Renal cortex interstitium (tissue), 11 donors: Measurements from ENCODE around the gene LRRC49. TPM values are rescaled to one million over a fixed set of nuclear protein-coding genes. Genes with fewer than 3 reads are reported as not detected.

Experiments used
- DNase-seq, 11 donors: peaks; one replicate each; pipeline ENCODE4 v3.0.0-alpha.2; 2013; ENCODE audit warnings: low read depth in 9 of 11, low spot score in 4 of 11; ENCODE audit errors: extremely low read depth in 1 of 11
- polyA plus RNA-seq, 3 donors: library from polyadenylated mRNA; unstranded; fragments of 120-200 nt; gene quantifications; one replicate each; pipeline ENCODE4 v1.2.1, GENCODE V29; 2013; ENCODE audit not compliant: insufficient read length in 3 of 3

LRRC49 gene
- polyA plus RNA-seq, 3 donors, result 14.9 to 23.4 (median 21.4) TPM

DNA sequence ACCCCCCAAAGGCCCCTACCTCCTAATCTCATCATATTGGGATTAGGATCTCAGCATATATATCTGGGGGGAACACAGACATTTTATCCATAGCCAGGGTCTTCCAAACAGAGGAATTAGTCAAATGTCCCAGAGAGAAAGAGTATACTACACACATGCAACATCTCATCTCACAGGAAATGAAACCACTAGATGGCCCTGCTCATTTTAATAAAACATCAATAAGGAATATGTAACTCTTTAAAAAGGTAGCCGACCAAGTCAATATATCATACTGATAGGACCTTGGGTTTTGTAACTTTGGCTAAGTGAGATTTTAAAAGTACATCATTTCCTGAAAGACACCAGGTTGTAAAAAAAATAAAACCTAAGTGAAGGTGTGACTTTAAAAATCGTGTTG, 177.1 kb downstream of the LRRC49 start:
- DNase-seq, result no peak

DNA sequence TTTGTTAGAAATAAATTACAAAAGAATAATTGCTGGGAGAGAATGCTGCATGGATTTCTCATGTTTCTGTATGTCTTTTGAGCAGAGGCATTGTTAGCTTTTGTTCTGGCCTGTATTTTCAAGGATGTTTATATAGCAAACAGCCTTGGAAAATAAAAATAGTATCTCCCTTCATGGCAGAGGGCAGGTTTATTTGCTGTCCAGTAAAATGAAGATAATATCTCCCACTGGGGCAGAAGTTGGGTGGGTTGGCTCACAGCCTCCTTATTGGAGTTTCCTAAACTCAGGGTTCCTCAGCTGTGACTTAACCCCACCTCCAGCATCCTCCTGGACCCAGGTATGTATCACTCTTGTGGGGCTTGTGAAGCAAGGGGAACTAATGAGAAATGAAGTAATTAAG, 178.9 kb downstream of the LRRC49 start:
- no peak for DNase-seq

DNA sequence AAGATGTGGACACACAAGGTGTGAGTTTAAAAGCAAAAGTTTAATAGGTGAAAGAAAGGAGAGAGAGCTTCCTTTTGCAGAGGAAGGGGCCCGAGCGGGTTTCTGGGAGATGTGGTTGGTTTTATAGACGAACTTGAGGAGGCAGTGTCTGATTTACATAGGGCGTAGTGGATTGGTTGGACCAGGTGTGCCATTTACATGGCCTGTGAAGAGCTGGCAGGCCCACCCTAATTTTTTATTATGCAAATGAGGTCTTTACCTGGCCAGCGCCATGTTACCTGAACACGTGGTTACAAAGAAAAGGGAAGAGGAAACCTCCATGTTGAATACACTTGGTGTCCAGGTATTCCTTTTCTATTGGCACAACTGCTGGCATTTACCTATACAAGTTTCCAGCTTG, 179.8 kb downstream of the LRRC49 start:
- DNase-seq, result no peak

DNA sequence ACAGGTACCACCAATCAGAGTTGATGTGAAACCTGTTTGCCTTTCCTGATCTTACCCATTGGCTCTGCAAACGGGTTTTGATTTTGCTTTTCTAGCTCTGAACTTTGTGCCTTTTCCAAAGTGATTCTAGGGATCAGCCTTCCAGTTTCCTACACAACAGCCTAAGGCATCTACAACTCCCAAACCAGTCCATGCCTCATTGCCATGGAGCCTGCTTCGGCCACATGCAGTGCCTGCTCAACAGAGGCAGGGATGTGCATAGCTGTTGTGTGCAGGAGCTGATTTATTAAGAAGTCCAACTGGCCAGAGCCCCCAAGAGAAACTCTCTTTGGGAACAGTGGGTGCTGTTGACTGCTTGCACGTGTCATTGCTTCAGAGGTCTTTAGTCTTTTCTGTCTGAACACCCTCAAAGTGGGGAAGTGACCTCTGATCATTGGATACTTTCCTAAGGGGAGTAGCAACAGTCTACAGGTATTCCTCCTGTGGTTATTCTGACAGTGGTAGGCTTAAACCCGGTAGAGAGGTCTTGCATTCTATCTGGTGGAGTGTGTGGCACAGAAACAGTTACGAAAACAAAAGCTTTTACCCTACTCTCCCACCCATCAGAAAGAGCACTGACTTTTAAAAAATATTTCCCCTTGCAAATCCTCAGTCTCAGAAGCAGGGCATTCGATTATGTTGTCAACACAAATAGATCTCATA, 186.0 kb downstream of the LRRC49 start:
- DNase-seq, result no peak

DNA sequence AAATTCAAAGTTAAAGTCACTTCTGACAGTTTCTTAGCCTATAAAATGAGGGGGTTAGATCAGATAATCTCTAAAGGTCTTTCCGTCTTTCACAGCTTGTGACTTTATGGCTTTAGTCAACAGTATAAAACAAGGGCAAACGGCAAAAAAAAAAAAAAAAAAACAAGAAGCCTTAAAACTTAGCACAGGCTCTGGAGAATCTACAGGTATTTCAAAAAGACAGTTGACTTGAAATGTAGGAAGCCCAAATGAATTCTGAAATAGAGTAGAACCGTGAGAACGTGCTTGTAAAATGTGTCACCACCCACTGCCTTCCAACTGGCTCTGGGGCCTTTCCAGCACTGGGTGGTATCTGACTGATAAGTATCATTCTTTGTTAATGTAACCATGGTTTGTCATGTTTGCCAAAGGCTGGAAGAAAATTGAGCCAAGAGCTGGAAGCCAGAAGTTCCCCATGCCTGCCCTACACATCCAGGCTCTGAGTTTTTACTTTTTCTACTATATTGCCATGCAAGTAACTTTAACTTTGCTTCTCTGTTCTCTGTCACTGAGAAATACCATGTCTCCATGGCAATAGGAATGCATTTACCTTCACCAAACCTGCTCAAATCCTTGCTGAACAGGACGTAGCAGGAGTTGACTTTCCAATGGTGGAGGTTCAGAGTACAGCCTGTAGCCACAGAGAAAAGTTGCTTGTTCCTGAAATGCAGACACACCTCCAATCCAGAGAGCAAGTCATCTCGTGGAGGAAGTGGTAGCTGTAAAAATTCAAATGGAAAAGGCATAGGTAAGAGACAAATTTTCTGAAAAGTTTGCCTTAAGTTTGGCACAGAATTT, 186.8 kb downstream of the LRRC49 start:
- DNase-seq, result no peak

DNA sequence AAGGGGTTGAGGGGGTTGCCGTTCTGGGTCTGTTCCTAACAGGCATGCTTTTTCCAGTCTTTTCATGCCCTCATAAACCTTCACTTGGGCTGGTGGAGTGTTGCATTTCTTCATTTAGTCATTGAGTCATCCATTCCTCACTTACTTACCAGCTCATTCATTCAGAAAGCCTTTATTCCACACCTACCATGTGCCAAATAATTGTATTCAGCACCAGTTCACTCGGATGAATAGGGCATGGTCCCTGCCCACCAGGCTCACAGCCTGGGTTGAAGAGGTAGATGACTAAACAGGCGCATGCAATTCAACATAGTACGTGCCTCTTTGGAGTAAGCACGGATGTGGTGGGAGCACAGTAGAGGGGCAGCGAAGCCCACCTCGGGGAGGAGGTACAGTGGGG, 187.5 kb downstream of the LRRC49 start:
- DNase-seq, result no peak

DNA sequence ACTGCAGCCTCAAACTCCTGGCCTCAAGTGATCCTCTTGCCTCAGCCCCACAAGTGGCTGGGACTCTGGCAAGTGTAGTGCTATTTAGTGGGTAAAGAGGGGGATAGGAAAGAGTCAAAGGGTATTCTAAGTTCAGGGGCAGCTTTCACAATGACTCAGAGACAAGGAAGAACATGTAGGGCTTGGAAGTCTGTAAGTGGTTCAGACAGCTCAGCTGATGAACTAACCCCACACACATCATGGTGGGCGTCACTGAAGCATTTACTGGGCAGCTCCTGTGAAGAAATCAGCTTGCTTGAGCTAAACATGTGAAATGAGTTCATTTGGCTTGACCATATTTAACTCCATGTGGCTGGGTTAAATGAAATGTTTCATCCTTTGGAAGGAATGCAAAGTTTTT, 188.1 kb downstream of the LRRC49 start:
- no peak for DNase-seq

DNA sequence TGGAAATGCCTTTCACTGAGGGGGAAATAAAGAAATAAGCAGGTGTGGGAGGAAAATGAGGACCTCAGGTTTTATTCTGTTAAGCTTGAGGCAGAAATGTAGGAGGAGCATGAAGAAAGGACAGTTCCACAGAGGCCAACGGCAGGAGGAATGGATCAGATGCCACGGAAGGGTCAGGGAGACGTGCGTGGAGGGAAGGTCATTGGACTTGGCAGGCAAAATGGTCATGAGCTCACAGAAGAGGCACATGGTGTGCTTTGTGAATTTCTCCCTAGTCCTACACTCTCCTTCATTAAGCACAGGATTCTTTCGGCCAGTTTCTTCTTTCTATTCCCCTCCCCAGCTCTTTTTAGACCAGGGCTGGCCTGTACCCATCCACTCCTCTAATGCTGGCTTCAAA, 190.2 kb downstream of the LRRC49 start:
- DNase-seq, result no peak

DNA sequence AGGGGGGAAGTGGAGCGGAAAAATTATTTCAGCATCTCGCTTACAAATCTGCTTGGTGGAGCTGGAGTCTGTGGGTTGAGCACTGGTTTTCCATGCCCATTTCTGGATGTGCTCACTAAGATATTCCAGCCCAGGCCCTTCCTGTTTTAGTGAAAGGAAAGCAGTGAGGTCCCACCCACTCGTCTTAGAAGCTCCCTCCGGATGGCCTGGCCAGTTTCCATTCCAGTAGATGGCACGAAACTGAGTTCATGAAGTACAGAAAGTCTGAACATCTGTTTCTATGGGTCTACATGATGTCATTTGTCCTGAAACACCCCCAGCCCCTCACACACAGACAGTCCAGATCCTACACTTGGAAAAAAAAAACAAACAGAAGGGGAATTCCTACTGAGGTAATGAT, 190.7 kb downstream of the LRRC49 start:
- no peak for DNase-seq

DNA sequence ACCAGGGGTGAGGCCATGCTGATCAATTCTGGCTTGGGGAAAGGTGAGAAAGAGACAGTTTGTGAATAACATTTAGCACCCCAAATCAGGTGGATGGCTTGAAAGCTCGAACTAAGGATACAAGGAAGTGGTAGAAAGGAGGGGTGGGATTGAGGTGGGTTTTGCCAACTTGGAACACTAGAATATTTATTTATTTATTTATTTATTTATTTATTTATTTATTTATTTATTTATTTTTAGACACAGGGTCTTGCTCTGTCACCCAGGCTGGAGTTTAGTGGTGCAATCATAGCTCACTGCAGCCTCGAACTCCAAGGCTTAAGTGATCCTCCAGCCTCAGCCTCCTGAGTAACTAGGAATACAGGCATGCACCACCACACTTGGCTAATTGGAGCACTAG, 191.6 kb downstream of the LRRC49 start:
- DNase-seq, result no peak

DNA sequence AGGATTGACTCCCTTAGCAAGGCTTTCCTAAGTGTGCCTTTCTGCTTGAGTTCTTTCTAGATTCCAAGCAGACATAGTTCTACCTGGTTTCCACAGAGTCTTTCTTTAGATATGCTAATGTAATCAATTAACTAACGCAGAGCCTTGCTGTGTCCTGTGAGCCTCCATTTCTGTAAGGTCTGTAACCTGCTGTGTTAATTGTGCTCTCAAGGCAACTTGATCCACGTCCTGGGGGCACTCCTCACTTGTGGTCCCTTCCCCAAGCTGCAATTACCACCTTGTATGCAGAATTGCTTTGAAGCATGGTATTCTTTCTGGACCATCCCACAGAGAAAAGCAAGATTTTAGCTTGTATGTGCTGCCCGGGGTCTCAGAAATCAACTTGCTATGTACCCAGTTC, 193.2 kb downstream of the LRRC49 start:
- DNase-seq, result no peak

DNA sequence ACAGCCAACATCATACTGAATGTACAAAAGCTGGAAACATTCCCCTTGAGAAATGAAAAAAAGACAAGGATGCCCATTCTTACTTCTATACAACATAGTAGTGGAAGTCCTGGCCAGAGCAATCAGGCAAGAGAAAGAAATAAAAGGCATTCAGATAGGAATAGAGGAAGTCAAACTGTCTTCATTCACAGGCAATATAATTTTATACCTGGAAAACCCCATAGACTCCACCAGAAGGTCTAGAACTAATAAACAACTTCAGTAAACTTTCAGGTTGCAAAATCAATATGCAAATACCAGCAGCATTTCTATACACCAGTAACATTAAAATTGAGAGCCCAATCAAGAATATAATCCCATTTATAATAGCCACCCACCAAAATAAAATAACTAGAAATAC, 195.5 kb downstream of the LRRC49 start:
- no peak for DNase-seq

DNA sequence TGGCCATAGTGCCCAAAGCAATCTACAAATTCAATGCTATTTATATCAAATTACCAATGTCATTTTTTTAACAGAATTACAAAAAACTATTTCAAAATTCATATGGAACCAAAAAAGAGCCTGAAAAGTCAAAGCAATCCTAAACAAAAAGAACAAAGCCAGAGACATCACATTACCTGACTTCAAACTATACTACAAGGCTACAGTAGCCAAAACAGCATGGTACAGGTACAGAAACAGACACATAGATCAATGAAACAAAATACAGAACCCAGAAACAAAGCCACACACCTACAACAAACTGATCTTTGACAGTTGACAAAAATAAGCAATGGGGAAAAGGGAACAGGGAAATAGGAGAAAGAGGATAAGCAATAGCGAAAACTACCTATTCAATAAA, 196.1 kb downstream of the LRRC49 start:
- no peak for DNase-seq

DNA sequence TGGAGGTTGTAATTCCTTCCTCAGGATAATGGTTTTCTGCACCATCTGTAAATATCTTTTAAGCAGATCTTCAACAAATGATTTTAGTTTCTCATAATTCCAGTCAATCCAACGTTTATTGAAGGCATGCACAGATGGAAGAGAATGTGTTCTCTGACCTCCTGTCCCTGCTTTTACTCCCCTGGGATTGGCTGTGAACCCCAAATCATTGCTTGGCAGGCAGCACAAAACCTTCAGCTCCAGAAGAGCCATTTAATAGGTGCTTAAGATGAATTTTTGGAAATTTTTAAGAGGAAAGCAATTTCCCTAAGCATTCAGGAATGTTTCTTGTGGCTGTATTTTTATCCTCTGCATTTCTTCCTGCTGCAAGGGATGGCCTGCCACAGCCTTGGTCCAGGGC, 197.2 kb downstream of the LRRC49 start:
- no peak for DNase-seq

DNA sequence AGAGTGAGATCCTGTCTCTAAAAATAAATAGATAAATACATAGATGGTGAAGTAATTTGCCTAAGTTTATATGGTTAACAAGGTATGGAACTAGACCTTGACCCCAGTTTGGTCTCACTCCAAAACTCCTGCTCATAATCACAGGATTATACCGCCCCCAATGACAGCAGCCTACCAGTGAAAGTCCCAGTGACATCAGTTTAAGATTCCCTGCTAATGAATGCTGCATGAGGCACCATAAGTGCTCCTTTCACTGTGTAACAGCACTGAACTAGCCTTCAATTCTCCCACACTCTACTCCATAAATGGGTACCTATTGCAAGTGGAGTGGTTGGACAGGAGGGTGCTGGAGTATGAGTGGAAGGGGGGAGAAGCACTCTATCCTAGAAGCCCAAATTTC, 199.0 kb downstream of the LRRC49 start:
- DNase-seq, result no peak

DNA sequence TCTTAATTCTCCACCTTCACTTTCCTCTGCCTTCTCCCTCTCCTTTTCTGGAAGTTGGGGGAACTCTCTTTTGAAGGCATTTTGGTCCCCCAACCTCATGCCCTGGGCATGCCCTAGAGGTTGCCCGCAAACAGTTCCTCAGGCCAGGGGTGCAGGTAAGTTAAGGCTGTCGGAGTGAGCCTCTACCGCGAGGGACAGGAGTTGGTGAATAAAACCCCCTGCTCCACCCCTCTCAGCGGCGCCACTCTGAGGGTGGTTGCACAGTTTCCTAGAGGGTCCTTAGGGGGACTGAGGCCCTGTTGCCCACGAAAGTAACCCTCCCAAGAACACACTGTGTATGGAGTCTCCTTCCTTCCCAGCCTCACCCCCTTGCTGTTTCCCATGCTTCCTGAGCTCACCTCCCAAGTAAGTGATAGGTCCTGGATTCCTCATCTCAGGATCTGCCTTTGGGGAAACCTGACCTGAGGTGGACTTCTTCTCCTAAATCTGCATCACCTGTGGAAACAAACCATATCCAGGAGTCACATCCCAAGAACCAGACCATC, 199.5 kb downstream of the LRRC49 start:
- DNase-seq, result no peak

DNA sequence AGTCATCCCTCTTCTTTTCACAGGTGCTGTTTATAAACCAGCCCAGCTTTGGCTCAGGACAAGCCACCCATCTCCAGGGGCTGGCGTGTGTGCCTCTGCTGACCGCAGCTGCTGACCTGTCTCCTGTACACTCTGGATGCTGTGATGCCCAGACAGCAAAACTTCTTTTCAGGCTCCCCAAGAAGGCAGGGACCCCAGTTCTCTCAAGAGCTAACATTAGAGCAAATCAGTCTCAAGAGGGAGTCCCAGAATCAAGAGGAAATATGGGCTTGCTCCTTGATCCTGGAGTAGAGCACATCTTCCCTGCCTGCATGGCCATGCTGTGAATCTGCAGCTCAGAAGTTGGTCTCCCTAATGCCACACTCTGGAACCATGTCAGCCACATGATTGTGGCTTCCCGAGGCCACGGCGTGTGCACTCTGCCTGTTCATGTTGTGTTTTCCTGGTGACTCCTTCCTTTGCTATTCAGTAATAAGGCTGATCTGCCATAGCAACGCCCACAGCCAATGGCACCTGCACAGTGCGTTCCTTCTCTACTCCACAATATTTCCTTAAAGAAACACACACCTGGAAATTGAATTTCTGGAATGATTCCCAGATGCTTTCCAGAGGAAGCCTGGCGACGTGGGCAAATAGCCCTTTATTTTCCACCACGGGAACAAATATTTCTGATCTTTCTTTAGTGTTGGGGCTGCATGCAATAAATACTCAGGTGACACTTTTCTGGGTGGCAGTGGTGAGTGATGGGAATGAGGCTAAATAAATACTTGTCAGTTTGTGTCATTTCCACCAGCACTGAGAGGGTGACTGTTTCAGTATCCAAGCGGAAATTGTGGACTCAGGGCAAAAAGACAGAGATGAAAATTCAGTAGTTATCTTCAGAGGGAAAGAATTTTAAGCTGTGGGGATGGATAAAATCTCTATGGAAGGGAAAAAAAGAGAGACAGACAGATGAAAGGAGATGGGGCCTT, 200.7 kb downstream of the LRRC49 start:
- no peak for DNase-seq

DNA sequence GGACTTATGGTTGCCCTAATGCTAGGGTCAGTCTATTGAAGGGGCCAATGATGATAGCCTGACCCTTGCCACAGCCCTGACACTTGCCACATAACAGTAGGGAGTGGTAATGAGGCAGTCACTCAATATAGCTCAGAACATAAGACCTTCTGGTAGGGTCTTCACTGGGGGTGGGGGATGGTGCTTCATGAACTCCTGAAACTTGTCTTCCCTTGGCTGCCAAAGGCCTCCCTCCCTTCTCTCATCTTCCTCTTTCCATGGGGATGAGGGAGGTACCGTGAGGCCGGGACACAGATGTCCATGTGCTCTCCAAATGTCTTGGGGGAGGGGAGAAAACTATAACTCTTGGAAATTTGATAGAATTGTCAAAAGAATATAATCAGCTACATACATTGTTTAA, 201.5 kb downstream of the LRRC49 start:
- no peak for DNase-seq

DNA sequence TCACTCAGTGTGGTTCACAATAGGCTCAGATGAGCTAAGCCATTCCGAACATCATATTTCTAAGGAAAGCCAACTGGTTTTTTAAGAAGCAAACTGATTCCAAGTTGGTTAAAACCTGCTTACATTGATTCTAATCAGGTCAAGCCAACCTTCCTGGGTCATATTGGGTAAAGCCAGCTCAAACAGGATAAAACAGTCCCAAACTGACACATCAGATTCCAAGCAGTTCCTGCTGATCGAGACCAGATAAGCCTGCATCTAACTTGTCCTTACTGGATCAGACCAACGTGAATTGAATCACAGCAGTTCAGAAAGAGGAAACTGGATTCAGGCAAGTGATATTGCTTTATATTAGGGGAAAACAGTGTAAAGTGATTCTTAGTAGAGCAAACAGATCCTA, 204.1 kb downstream of the LRRC49 start:
- no peak for DNase-seq
